GM12878 (cell line): ENCODE measurements around the gene DNAJB14.

ENCODE experiments used
- ATF7 ChIP-seq: fragments of 450-650 bp; IDR thresholded peaks from 2 replicates; pipeline ENCODE4 v1.6.1; 2016; ENCODE audit warnings: low read depth, mild to moderate bottlenecking
- CTCF ChIP-seq, 3 experiments: IDR thresholded peaks in 2 of 3; conservative IDR thresholded peaks in 1 of 3; 2 replicates each; pipeline ENCODE4 v1.5.1; 2011; ENCODE audit warnings: low read depth in 3 of 3, low read length in 3 of 3, mild to moderate bottlenecking in 3 of 3, control low read depth in 2 of 3, moderate library complexity in 2 of 3, inconsistent platforms in 1 of 3, mixed read lengths in 1 of 3; ENCODE audit not compliant: control insufficient read depth in 2 of 3, insufficient read depth in 1 of 3; ENCODE audit errors: extremely low read depth in 1 of 3
- E4F1 ChIP-seq: fragments of 450-650 bp; IDR thresholded peaks from 2 replicates; pipeline ENCODE4 v1.6.1; 2018; ENCODE audit warnings: borderline replicate concordance, mild to moderate bottlenecking; ENCODE audit not compliant: partially characterized antibody
- EGR1 ChIP-seq, 2 experiments: IDR thresholded peaks; 1 replicate in 1 of 2; 2 replicates in 1 of 2; pipeline ENCODE4 v1.6.1; 2011 to 2012; ENCODE audit warnings: low read depth in 2 of 2, low read length in 2 of 2, borderline replicate concordance in 1 of 2, mild to moderate bottlenecking in 1 of 2, moderate library complexity in 1 of 2
- MYC ChIP-seq: IDR thresholded peaks from 2 replicates; pipeline ENCODE4 v1.6.1; 2011; ENCODE audit warnings: mild to moderate bottlenecking, low read length, moderate library complexity, inconsistent platforms; ENCODE audit not compliant: insufficient read depth, insufficient replicate concordance, insufficient read length, severe bottlenecking
- NKRF ChIP-seq: fragments of 450-650 bp; conservative IDR thresholded peaks from 2 replicates; pipeline ENCODE4 v1.6.1; 2017; ENCODE audit warnings: mild to moderate bottlenecking, moderate library complexity
- PKNOX1 ChIP-seq: fragments of 450-650 bp; IDR thresholded peaks from 2 replicates; pipeline ENCODE4 v1.6.1; 2016; ENCODE audit warnings: mild to moderate bottlenecking
- POLR2A ChIP-seq: IDR thresholded peaks from 2 replicates; pipeline ENCODE4 v1.6.1; 2011; ENCODE audit warnings: low read depth, mild to moderate bottlenecking, low read length
- POLR2AphosphoS5 ChIP-seq: IDR thresholded peaks from 2 replicates; pipeline ENCODE4 v1.6.1; 2011; ENCODE audit warnings: mild to moderate bottlenecking, low read length, inconsistent platforms
- RFX5 ChIP-seq: IDR thresholded peaks from 2 replicates; pipeline ENCODE4 v1.6.1; 2011; ENCODE audit warnings: low read depth, low read length, improper control_type of control experiment
- TCF12 ChIP-seq: IDR thresholded peaks from 2 replicates; pipeline ENCODE4 v1.6.1; 2011; ENCODE audit warnings: low read depth, mild to moderate bottlenecking, low read length
- ZNF24 ChIP-seq: fragments of 450-650 bp; IDR thresholded peaks from 2 replicates; pipeline ENCODE4 v1.6.1; 2017; ENCODE audit warnings: antibody characterized with exemption, mild to moderate bottlenecking

GRCh38 chr4:99938243-99938753, 8.1 kb downstream of the DNAJB14 start:
- TF ChIP-seq TCF12 (no peak), CTCF (IDR thresholded peaks at IDR 0.05 in 2 of 3, conservative IDR thresholded peaks at IDR 0.05 in 1 of 3; ENCODE audit: control insufficient read depth in 2 of 3, extremely low read depth in 1 of 3, insufficient read depth in 1 of 3, low read depth in 3 of 3, low read length in 3 of 3) (no peak), ATF7 (no peak), RFX5 (no peak), POLR2A (no peak), MYC (no peak), E4F1 (no peak), NKRF (no peak), POLR2AphosphoS5 (no peak), PKNOX1 (no peak), ZNF24 (no peak), EGR1 (IDR thresholded peaks at IDR 0.05; ENCODE audit: borderline replicate concordance in 1 of 2, low read depth in 2 of 2, low read length in 2 of 2) (no peak)
